Stimulated activated CD8-positive, alpha-beta memory T cell treated with anti-CD3 and anti-CD28 coated beads, Interleukin-12 subunit alpha, Interleukin-12 subunit beta, amount 100 ng/mL, for 1 hour (primary cell): ENCODE measurements around the gene GPER1.

Experiments used
- DNase-seq: peaks from one replicate; pipeline ENCODE4 v3.0.0-alpha.2; 2020; ENCODE audit warnings: low read depth

GPER1 gene

GRCh38 chr7:1053816-1054370 is 34.0 kb upstream of the GPER1 start:
- no peak for DNase-seq

- no peak for DNase-seq
Observed at GRCh38 chr7:1054438-1054837, 33.5 kb upstream of the GPER1 start.

GRCh38 chr7:1054861-1055450 is 33.0 kb upstream of the GPER1 start:
- peak; percentile 18 for DNase-seq

- DNase-seq = no peak
Observed at GRCh38 chr7:1055491-1055955, 32.4 kb upstream of the GPER1 start.

- DNase-seq = no peak
Observed at GRCh38 chr7:1055956-1056784, 31.7 kb upstream of the GPER1 start.

DNA sequence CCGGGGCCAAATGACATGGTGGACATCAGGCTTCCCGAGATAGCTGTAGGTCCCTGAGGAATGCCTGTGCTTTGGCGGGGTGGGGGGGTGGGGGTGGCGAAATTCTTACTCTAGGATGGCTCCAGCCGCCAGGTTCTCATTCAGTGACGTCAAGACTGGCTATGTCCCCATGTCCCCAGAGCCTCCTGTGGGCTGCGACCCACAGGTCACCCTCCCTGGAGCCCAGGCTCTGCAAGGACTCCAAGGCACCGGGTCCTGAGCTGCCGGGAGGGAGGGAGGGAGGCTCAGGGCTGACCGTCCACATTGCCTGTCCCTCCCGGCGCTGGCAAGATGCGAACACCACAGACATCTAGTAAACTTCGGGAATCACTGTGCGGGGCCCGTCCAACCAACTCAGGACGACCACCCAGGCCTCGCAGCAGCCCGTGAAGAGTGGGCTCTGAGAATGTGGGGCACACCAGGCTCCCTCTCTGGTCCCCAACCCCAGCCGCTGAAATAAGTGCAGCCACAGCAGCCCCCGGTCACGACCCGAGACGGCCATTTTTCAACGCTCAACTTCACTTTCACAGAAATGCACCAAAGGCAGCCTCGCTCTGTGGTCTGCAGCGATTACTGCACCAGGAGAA is 31.0 kb upstream of the GPER1 start:
- no peak for DNase-seq

DNA sequence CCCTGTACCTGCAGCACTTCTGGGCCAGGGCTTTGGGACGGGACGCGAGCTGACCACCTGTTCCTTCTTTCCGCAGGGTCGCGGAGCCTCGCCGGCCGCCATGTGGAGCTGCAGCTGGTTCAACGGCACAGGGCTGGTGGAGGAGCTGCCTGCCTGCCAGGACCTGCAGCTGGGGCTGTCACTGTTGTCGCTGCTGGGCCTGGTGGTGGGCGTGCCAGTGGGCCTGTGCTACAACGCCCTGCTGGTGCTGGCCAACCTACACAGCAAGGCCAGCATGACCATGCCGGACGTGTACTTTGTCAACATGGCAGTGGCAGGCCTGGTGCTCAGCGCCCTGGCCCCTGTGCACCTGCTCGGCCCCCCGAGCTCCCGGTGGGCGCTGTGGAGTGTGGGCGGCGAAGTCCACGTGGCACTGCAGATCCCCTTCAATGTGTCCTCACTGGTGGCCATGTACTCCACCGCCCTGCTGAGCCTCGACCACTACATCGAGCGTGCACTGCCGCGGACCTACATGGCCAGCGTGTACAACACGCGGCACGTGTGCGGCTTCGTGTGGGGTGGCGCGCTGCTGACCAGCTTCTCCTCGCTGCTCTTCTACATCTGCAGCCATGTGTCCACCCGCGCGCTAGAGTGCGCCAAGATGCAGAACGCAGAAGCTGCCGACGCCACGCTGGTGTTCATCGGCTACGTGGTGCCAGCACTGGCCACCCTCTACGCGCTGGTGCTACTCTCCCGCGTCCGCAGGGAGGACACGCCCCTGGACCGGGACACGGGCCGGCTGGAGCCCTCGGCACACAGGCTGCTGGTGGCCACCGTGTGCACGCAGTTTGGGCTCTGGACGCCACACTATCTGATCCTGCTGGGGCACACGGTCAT is 30.3 kb upstream of the GPER1 start:
- no peak for DNase-seq

- DNase-seq = no peak
Observed at GRCh38 chr7:1058311-1058710, 29.6 kb upstream of the GPER1 start.

DNA sequence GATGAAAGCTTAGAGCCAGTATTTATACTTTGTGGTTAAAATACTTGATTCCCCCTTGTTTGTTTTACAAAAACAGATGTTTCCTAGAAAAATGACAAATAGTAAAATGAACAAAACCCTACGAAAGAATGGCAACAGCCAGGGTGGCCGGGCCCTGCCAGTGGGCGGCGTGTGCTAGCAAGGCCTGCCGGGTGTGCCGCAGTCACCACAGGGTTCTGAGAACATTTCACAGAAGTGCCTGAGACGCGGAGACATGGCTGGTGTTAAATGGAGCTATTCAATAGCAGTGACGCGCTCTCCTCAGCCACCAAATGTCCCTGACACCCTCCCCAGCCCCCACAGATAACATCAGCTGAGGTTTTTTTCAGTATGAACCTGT is 29.1 kb upstream of the GPER1 start:
- no peak for DNase-seq

GRCh38 chr7:1059200-1060091 is 28.5 kb upstream of the GPER1 start:
- no peak for DNase-seq

GRCh38 chr7:1060315-1061072 is 27.4 kb upstream of the GPER1 start:
- DNase-seq = no peak

GRCh38 chr7:1061180-1061579 is 26.7 kb upstream of the GPER1 start:
- no peak for DNase-seq

- DNase-seq = no peak
Observed at GRCh38 chr7:1062296-1063294, 25.3 kb upstream of the GPER1 start.

GRCh38 chr7:1063361-1063760 is 24.6 kb upstream of the GPER1 start:
- DNase-seq = no peak

DNA sequence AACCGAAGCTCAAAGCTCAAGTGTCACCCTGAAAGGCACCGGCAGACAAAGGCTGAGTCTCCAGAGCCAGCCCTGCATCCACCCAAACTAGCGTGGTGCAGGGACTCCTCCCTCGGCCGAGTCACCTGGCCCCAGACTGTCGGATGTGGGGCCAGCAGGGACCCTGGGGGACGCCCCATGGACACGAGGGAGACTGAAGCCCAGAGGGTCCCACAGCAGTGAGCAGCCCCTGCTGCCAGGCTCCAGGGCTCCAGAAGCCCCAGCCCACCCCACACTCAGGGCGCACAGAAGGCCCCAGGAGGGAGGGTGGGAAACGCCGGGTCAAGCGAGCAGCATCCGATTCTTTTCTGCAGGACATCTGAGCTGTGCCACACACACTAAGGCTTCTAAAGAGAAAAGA is 23.3 kb upstream of the GPER1 start:
- DNase-seq = no peak

GRCh38 chr7:1065263-1065584 is 22.7 kb upstream of the GPER1 start:
- DNase-seq = no peak

DNA sequence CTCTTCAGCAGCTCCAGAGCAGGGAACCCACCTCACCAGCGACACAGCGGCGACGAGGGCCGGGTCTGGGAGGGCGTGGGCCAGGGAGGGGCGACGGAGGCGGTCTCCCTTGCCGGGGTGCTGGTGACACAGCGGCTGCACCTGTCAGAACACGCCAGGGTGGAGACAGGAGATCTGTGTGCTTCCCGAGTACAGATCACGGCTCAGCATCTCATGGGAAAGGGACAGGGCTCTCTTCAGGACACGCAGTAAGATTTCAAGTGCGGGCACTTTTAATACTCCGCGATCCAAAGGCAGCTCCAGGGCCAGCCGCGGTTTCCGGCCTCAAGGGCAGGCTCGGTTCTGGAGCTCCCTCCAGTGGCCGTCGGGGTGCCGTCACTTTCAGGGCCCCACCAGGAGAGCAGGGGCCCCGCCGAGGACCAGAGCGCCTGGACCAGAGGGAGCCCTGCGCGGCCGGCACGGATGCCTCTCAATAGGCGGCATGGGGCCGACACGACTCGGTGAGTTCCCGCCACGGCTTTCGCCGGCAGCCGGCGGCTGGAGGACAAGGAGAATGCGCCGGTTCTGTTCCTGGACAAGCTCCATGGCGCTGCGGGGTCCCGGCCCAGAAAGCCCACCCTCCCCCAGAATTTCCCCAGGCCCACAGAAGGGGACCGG is 22.2 kb upstream of the GPER1 start:
- DNase-seq = peak; percentile 67

- DNase-seq = no peak
Observed at GRCh38 chr7:1066242-1066588, 21.7 kb upstream of the GPER1 start.

- DNase-seq = no peak
Observed at GRCh38 chr7:1068013-1068412, 19.9 kb upstream of the GPER1 start.
